ENCODE data around the gene PTPN11. TPM values are rescaled to one million over a fixed set of nuclear protein-coding genes. Genes with fewer than 3 reads are reported as not detected.

The PTPN11 gene
- total and polyA plus RNA-seq, 2 experiments from 2014 or later, result 40.9 to 55.8 TPM

DNA sequence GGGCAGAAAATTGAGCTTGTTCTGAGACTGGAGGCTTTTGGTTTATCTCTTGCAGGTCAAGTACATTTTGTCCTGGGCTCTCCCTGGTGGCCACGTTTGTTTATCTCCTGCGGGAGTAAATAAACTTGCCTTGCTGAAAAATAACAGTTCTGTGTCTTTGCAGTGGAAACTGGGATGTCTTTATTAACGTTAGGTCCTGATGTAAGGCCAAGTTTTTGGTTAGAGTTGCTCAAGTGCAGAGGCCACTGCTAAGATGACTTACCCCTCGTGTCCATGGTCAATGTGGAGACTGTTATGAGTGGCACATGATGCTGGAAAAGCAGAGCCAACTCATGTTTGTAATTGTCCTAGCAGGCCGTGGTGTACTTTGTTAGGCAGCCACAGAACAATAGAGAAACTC lies 3.8 kb downstream of the PTPN11 start:
- Histone ChIP-seq H3K27ac (no peak overlapping the region), H3K4me3 (no peak overlapping the region), H3K36me3 (no peaks in the 10 kb centered on the region), H3K4me1 (ENCODE audit: low read depth) (no peaks in the 10 kb centered on the region), H3K27me3 (no peaks in the 10 kb centered on the region), H3K9me3 (ENCODE audit: low read depth) (no peaks in the 10 kb centered on the region)
- TF ChIP-seq, protein P1, sequence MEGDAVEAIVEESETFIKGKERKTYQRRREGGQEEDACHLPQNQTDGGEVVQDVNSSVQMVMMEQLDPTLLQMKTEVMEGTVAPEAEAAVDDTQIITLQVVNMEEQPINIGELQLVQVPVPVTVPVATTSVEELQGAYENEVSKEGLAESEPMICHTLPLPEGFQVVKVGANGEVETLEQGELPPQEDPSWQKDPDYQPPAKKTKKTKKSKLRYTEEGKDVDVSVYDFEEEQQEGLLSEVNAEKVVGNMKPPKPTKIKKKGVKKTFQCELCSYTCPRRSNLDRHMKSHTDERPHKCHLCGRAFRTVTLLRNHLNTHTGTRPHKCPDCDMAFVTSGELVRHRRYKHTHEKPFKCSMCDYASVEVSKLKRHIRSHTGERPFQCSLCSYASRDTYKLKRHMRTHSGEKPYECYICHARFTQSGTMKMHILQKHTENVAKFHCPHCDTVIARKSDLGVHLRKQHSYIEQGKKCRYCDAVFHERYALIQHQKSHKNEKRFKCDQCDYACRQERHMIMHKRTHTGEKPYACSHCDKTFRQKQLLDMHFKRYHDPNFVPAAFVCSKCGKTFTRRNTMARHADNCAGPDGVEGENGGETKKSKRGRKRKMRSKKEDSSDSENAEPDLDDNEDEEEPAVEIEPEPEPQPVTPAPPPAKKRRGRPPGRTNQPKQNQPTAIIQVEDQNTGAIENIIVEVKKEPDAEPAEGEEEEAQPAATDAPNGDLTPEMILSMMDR (IDR thresholded peaks at IDR 0.05; ENCODE audit: low read depth, low read length), result no peak
- DNase-seq (ENCODE audit: low read depth in 1 of 2, low spot score in 1 of 2), result peak in 1 of 2 donors; percentile 38

DNA sequence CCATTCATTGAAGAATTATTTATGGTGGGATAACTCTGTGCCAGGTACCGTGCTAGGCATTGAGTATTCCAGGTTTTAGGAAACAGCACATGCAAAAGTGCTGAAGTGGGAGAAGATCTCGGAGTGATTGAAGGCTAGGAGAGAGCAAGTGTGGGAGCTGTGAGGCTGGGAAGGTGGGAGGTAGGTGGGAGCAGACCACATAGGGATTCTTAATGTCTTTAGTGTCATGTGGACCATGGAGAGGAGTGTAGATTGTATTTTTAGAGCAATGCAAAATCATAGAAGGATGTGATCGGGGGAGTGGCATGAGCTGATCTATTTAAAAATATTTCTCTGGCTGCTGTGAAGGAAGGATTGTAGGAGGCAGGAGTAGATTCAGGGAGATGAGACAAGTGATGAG lies 5.4 kb downstream of the PTPN11 start:
- Histone ChIP-seq H3K27me3 (no peaks in the 10 kb centered on the region), H3K36me3 (no peaks in the 10 kb centered on the region), H3K4me3 (no peak overlapping the region), H3K9me3 (ENCODE audit: low read depth) (no peaks in the 10 kb centered on the region), H3K4me1 (ENCODE audit: low read depth) (no peaks in the 10 kb centered on the region), H3K27ac (peak overlapping the region; percentile 58)
- no peak for DNase-seq (ENCODE audit: low read depth in 1 of 2, low spot score in 1 of 2)
- TF ChIP-seq, protein P1 (IDR thresholded peaks at IDR 0.05; ENCODE audit: low read depth, low read length), result no peak

GRCh38 chr12:112425582-112426382 lies 7.0 kb downstream of the PTPN11 start:
- Histone ChIP-seq H3K4me1 (ENCODE audit: low read depth) (no peaks in the 10 kb centered on the region), H3K27me3 (no peaks in the 10 kb centered on the region)
- TF ChIP-seq, protein P1 (IDR thresholded peaks at IDR 0.05; ENCODE audit: low read depth, low read length), result no peak

GRCh38 chr12:112427760-112428159 lies 9.0 kb downstream of the PTPN11 start:
- Histone ChIP-seq H3K27ac (no peak overlapping the region), H3K27me3 (no peaks in the 10 kb centered on the region), H3K4me1 (ENCODE audit: low read depth) (no peaks in the 10 kb centered on the region), H3K36me3 (no peaks in the 10 kb centered on the region), H3K4me3 (no peak overlapping the region), H3K9me3 (ENCODE audit: low read depth) (no peaks in the 10 kb centered on the region)
- DNase-seq (ENCODE audit: low read depth in 1 of 2, low spot score in 1 of 2), result no peak
- TF ChIP-seq, protein P1 (IDR thresholded peaks at IDR 0.05; ENCODE audit: low read depth, low read length), result no peak

More at GRCh38 chr12:112425582-112426382, 7.0 kb downstream of the PTPN11 start:
- Histone ChIP-seq H3K27ac (no peak overlapping the region), H3K9me3 (ENCODE audit: low read depth) (no peaks in the 10 kb centered on the region), H3K4me3 (no peak overlapping the region), H3K36me3 (no peaks in the 10 kb centered on the region)
- DNase-seq (ENCODE audit: low read depth in 1 of 2, low spot score in 1 of 2), result no peak

DNA sequence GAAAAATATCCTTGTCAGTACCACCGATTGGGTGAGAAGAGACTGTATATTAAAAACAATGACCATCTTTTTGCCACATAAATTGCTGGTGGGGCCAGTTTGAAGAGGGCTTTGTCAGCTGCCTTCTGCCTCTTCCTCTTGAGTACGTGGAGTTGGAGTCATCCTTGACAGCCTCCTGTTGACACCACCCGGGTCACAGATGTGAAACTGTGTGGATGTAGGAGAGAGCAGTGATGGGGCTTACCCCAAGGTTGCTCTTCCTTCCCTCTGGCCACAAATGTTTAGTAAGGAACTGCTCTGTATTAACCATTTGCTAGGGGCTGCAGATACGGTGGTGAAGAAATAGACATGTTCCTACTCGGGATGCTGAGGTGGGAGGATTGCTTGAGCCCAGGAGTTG lies 12.2 kb downstream of the PTPN11 start:
- TF ChIP-seq, protein P1 (IDR thresholded peaks at IDR 0.05; ENCODE audit: low read depth, low read length), result no peak

More for the DNA sequence above, 12.2 kb downstream of the PTPN11 start:
- Histone ChIP-seq H3K4me1 (ENCODE audit: low read depth) (no peaks in the 10 kb centered on the region), H3K27me3 (no peaks in the 10 kb centered on the region), H3K27ac (no peak overlapping the region), H3K9me3 (ENCODE audit: low read depth) (no peaks in the 10 kb centered on the region), H3K4me3 (no peak overlapping the region), H3K36me3 (no peaks in the 10 kb centered on the region)
- DNase-seq (ENCODE audit: low read depth in 1 of 2, low spot score in 1 of 2), result no peak
